Heart right ventricle (tissue), 16 donors: ENCODE measurements around the gene GDNF. TPM values are rescaled to one million over a fixed set of nuclear protein-coding genes. Genes with fewer than 3 reads are reported as not detected.

Experiments used
- ATAC-seq, 8 donors: fragments of 200-7000 bp; cut with Tn5 transposase; one replicate each; pipeline ENCODE4 v1.9.1; 2020; ENCODE audit warnings: mild to moderate bottlenecking in 8 of 8, moderate library complexity in 8 of 8, moderate number of reproducible peaks in 1 of 8
- DNase-seq, 2 donors: peaks; one replicate each; pipeline ENCODE4 v3.0.0-alpha.2; 2020
- H3K27ac ChIP-seq, 10 donors: fragments of 200-600 bp; sonication (generic) in 2 of 10; one replicate each; pipeline versions ENCODE4 v1.5.0 to v1.8.0; 2020 to 2022; ENCODE audit warnings: mild to moderate bottlenecking in 3 of 10
- H3K27me3 ChIP-seq, 7 donors: fragments of 200-600 bp; one replicate each; pipeline ENCODE4 v1.8.0; 2021 to 2022; ENCODE audit warnings: mild to moderate bottlenecking in 2 of 7
- H3K36me3 ChIP-seq, 9 donors: fragments of 200-600 bp; sonication (generic) in 1 of 9; one replicate each; pipeline versions ENCODE4 v1.5.0 to v1.8.0; 2020 to 2022; ENCODE audit warnings: mild to moderate bottlenecking in 2 of 9
- H3K4me1 ChIP-seq, 9 donors: fragments of 200-600 bp; sonication (generic) in 1 of 9; one replicate each; pipeline versions ENCODE4 v1.5.0 to v1.8.0; 2020 to 2022; ENCODE audit warnings: mild to moderate bottlenecking in 4 of 9
- H3K4me3 ChIP-seq, 10 donors: fragments of 200-600 bp; sonication (generic) in 2 of 10; one replicate each; pipeline versions ENCODE4 v1.5.0 to v1.8.0; 2020 to 2022; ENCODE audit warnings: mild to moderate bottlenecking in 7 of 10, moderate library complexity in 2 of 10
- H3K9me3 ChIP-seq, 11 donors: fragments of 200-600 bp in 10 of 11; sonication (generic) in 2 of 11; one replicate each; pipeline versions ENCODE4 v1.5.0 to v1.8.0; 2013 to 2022; ENCODE audit warnings: mild to moderate bottlenecking in 2 of 11, control low read depth in 1 of 11, moderate library complexity in 1 of 11
- WGBS, 2 donors: extraction: QIAGEN DNeasy Blood & Tissue Kit; methylation state at CpG; one replicate each; pipeline ENCODE4 v1.1.7; 2013; ENCODE audit warnings: inconsistent platforms in 1 of 2; 5-methylcytosine and 5-hydroxymethylcytosine counted together
- intact Hi-C, 10 donors: fragments of 100-400 bp; cut with DNase I; formaldehyde crosslinking; loops; one replicate each; pipeline versions ENCODE4 v1.11.1 to v1.14.2; 2022
- polyA plus RNA-seq, 2 donors: library from polyadenylated mRNA; stranded (reverse); fragments of 200-250 nt; gene quantifications; one replicate each; pipeline ENCODE4 v1.2.3, GENCODE V29; 2013
- total RNA-seq, 10 donors: library from RNA; stranded (reverse); fragmentation: NEBNext Ultra II Directional in 3 of 10; extraction: Animal tissue kit (Norgen Biotek cat#: 25700) in 3 of 10; gene quantifications; one replicate each; pipeline versions ENCODE4 v1.2.1 to v1.2.4, GENCODE V29; 2021 to 2023
- TF ChIP-seq, protein P1 (sequence below), 9 donors: fragments of 200-600 bp; sonication (generic) in 2 of 9; IDR thresholded peaks; one replicate each; pipeline versions ENCODE4 v1.5.0 to v1.8.0; 2021 to 2022; ENCODE audit warnings: antibody characterized with exemption in 9 of 9, mild to moderate bottlenecking in 5 of 9, moderate library complexity in 1 of 9
- donor health status: Arrhythmogenic right ventricular cardiomyopathy.
- donor health status: ischemic (EF 13 %, LVEDD 7.1; RV severe dilation, severe dysfunction).
- donor health status: healthy with polysubstance abuse.
- donor health status: DM: no; HTN: yes; CAD: no.
- donor health status: DM: no; HTN: no; CAD: no.
- donor health status: ischemic (EF 25% LVEDD 6.9; RV normal size, moderate dysfunction).
- donor health status: ischemic (EF 25% LVEDD 5.7; RV mildly dilated, moderate dysfunction).
- donor health status: healthy.
- donor health status: DM: yes; HTN: yes; CAD: no.
- donor health status: Ischemic cardiomyopathy.
- donor health status: ischemic (EF 35%, LVEDD 5.7; RV mildly dilated, moderate dysfunction).
- donor health status: nonischemic (EF 11% LVEDD 7.7; RV severe dilation, severe dysfunction).
- donor health status: DM: yes; HTN: yes; CAD: no.
- donor health status: PGD.
- donor health status: ischemic (EF 29% LVEDD 5.4; RV normal size, mild dysfunction).
- donor health status: nonischemic (EF 23%, LVEDD 6.1; RV moderate dilation, normal function).

Gene GDNF
- total and polyA plus RNA-seq, 12 donors: 0.04 to 0.94 (median 0.21) TPM; not detected in 3

DNA sequence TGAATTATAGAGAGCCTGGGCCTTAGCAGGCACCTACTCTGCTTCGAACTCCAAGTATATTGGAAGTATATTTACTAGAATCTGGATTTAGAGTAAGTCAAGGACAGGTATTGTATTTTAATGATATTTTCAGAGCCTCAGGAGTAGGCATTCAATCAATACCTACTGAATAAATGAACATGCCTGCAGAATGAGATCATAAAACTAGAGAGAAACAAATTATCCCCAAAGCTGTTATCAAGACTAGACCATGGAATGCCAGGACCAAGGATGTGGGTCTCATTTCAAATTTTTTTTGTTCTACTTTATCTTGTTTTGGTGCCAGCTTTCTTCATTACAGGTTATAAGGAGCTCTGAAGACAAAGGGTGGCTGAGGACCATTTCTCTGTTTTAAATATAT lies 66.0 kb downstream of the GDNF start:
- DNase-seq (no peak), ATAC-seq (no peak)
- WGBS, 2 donors: 86 to 91% methylated on average over 1 of the region's 1 CpG
- intact Hi-C loops: no loop called here
- TF ChIP-seq, protein P1, sequence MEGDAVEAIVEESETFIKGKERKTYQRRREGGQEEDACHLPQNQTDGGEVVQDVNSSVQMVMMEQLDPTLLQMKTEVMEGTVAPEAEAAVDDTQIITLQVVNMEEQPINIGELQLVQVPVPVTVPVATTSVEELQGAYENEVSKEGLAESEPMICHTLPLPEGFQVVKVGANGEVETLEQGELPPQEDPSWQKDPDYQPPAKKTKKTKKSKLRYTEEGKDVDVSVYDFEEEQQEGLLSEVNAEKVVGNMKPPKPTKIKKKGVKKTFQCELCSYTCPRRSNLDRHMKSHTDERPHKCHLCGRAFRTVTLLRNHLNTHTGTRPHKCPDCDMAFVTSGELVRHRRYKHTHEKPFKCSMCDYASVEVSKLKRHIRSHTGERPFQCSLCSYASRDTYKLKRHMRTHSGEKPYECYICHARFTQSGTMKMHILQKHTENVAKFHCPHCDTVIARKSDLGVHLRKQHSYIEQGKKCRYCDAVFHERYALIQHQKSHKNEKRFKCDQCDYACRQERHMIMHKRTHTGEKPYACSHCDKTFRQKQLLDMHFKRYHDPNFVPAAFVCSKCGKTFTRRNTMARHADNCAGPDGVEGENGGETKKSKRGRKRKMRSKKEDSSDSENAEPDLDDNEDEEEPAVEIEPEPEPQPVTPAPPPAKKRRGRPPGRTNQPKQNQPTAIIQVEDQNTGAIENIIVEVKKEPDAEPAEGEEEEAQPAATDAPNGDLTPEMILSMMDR (IDR thresholded peaks at IDR 0.05): no peak
- no peak overlapping the region for H3K4me3 ChIP-seq
- no peaks in the 10 kb centered on the region for H3K27me3 ChIP-seq
- no peaks in the 10 kb centered on the region for H3K36me3 ChIP-seq
- no peak overlapping the region for H3K27ac ChIP-seq
- no peaks in the 10 kb centered on the region for H3K4me1 ChIP-seq
- H3K9me3 ChIP-seq: peaks cover 0 to 22% (median 11%) of the 10 kb centered on the region in 11 donors

DNA sequence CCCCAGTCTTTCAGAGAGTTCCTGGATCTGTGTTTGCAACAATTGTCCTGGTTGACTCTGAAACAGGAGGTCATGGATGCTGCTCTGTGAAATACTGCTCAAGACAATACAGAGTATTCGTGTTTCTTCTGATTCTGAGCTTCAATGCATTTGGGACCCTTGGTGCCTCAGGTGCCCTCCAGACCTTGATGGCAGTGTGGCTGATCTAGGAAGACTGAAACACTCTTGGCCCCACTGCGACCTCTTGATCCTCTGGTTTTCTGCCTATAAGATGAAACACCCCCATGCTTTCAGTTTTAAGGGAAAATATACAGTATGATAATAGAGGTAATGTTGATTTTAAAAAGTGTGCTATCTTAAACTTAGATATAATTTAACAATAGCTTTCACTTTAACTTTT lies 67.6 kb downstream of the GDNF start:
- Histone ChIP-seq H3K4me1 (no peaks in the 10 kb centered on the region), H3K9me3 (peaks cover 0 to 22% (median 11%) of the 10 kb centered on the region in 11 donors), H3K27ac (no peak overlapping the region), H3K36me3 (no peaks in the 10 kb centered on the region), H3K4me3 (no peak overlapping the region), H3K27me3 (no peaks in the 10 kb centered on the region)
- intact Hi-C loops: no loop called here
- WGBS, 2 donors: 83 to 92% methylated on average over 2 of the region's 2 CpGs
- TF ChIP-seq, protein P1 (IDR thresholded peaks at IDR 0.05): no peak
- ATAC-seq (no peak), DNase-seq (no peak)

DNA sequence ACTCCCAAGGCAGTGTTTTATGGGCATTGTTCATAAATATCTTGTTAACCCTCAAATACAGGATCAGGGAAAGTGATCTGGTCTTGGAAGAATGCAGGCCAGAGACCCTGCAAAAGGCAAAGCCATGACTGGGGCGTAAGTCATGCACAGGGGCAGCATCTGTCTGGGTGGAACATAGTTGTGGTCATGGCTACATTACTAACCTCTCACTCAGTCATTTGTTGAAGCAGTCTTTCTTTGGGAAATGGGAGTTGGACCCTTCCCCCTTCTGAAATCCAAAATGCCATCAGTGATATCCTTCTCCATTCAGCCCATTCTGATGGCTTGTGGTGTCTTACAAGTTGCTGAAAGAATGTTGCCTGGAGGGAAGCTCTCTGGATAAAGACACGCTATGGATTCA lies 68.1 kb downstream of the GDNF start:
- Histone ChIP-seq H3K27ac (no peak overlapping the region), H3K9me3 (peaks cover 0 to 22% (median 11%) of the 10 kb centered on the region in 11 donors), H3K36me3 (no peaks in the 10 kb centered on the region), H3K4me1 (no peaks in the 10 kb centered on the region), H3K4me3 (no peak overlapping the region), H3K27me3 (no peaks in the 10 kb centered on the region)
- TF ChIP-seq, protein P1 (IDR thresholded peaks at IDR 0.05): no peak
- intact Hi-C loops: no loop called here
- no peak for DNase-seq
- 68 to 89% methylated on average over 2 of the region's 2 CpGs for WGBS, 2 donors
- ATAC-seq: no peak

DNA sequence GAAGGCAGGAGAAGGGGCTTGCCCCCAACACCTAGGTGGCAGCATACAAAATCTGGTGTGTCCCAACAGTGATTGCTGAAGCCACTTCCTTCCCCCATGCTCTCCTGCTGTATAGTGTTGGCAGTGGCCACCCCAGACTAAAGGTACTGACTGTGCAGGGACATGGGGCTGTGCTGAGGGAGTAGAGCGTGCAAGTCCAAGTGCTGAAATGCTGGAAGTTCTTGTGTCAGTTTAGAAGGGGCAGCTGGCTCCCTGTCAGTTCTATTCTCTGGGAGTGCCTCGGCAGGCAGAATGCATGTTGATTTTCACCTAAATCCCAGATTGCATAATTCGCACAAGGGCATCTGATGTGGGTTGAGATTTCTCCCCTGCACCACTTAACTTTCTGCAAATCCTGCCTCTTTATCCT lies 68.6 kb downstream of the GDNF start:
- no peaks in the 10 kb centered on the region for H3K36me3 ChIP-seq
- H3K27ac ChIP-seq: no peak overlapping the region
- H3K4me3 ChIP-seq: no peak overlapping the region
- peaks cover 0 to 22% (median 11%) of the 10 kb centered on the region in 11 donors for H3K9me3 ChIP-seq
- DNase-seq (no peak), ATAC-seq (no peak)
- no peaks in the 10 kb centered on the region for H3K27me3 ChIP-seq
- TF ChIP-seq, protein P1 (IDR thresholded peaks at IDR 0.05): no peak
- 78 to 79% methylated on average over 3 of the region's 3 CpGs for WGBS, 2 donors
- H3K4me1 ChIP-seq: no peaks in the 10 kb centered on the region
- intact Hi-C loops: no loop called here
